ENCODE measurements around the gene SGMS1.
"Not testable (repeated sequence)": the region's sequence is repeated elsewhere in the genome, so short reads cannot be mapped to it uniquely, and the experiment has no call there.

The SGMS1 gene

GRCh38 chr10:50582766-50583762, 40.7 kb downstream of the SGMS1 start:
- no peak for DNase-seq (ENCODE audit: low read depth in 2 of 2, low spot score in 1 of 2)

DNA sequence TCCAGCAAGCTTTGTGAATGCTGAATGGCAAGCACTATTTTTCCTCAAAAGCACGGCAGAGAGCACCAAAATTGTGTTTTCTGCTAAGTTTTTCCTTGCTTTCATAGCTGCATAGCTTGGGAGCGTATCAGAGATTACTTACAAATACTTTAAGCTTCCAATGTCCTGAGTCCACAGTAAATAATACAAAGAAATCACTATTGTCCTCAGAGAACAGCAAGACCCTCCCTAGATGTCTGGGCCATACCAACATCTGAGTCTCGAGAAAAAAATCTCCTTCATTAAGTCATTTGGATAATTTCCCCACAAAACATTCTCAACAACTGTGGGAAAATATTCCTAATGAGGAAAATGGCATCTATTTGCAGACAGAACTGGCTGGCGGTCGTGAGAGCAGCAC, 41.7 kb downstream of the SGMS1 start:
- no peak for DNase-seq (ENCODE audit: low read depth in 2 of 2, low spot score in 1 of 2)

- no peak for DNase-seq (ENCODE audit: low read depth in 2 of 2, low spot score in 1 of 2)
Observed at GRCh38 chr10:50580262-50580891, 43.4 kb downstream of the SGMS1 start.

- no peak for DNase-seq (ENCODE audit: low read depth in 2 of 2, low spot score in 1 of 2)
Observed at GRCh38 chr10:50579491-50580261, 44.1 kb downstream of the SGMS1 start.

DNA sequence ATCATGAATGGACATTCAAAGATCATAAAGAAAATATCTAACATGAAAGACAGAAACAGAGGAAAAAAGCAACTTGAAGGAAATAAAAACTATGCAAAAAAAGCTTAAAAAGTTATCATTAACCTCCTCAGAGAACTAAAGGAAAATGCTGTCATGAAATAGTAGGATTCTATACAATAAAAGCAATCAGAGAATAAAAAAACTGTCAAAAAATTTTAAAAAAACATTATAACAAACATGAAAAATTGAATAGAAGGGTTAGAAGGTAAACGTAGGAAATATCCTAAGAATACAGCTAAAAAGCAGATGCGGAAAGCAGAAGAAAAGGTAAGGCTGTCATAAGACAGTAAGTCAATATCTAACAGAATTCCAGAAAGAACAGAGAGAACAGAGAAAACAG, 44.8 kb downstream of the SGMS1 start:
- no peak for DNase-seq (ENCODE audit: low read depth in 2 of 2, low spot score in 1 of 2)

GRCh38 chr10:50577681-50578350, 45.9 kb downstream of the SGMS1 start:
- DNase-seq (ENCODE audit: low read depth in 2 of 2, low spot score in 1 of 2), result no peak

DNA sequence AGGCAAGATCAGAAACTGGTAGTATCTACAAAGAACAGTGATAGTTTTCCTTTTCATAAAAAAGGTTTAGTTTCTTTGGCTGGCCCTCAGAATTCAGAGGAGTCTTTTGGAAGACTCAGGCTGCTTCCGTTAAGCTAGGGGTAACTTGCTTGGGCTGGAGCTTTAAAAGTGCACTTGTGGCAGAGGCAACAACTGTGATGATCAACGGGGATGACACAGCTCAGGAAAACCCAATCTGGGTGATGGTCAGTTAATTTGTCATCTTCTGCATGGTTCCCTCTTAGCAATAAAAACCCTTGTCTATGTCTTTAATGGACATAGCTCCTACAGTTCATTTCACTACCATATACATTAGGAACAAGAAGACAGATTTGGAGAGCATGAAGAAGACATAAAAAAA, 46.7 kb downstream of the SGMS1 start:
- DNase-seq (ENCODE audit: low read depth in 2 of 2, low spot score in 1 of 2), result no peak

DNA sequence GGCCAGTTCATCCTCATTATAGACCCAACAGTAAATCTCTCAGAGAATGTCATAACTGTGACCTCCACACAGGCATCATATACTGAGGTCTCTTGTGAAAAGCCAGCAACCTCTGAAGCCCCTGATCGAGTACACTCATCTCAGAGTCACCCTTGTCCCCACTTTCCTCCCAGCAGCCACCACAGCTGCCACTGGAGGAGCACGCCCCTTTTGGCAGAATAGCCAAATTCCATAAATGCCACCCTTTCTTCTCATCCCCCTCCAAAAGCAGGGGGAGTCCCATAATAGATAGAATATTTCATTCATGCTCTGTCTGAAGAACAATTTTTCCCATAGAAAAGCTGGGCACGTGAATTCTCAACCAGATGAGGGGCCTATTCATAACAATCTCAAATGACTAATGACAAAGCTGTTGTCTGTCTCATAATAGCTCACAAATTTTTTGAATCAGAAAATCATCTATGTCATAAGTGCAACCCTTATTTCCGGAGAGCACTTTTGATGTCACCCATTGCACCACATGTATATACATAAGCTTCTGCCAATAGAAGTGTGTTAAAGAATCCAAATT, 47.4 kb downstream of the SGMS1 start:
- no peak for DNase-seq (ENCODE audit: low read depth in 2 of 2, low spot score in 1 of 2)

DNA sequence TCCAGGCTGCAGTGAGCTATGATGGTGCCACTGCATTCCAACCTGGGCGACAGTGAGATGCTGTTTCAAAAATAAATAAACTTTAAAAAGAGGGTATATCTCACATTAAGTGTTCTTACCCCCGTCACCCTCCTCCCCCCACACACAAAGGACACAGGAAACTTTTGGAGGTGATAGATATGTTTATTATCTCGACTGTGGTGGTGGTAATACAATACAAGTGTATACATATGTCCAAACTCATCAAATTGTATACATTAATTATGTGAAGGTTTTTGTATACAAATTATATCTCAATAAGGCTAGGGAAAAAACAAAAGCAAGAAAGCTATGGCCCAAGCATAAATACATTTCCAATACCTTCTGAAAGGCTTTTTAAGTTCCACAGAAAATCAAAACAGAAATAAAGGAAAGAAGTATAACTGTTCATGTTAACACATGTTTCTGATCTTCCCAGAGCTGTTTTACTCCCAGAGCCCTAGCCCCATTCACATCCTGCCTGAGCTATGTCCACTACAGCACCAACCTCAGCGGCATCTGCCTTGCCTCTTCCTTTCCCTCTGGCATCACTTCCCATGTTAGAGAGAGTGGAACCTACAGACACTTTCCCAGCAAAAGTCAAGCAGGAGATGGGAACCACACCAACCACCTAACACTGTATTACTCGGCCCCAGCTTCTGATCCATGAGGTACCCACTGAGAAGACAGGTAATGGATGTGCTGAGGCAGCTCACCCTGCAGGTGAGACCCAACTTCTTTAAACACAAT, 48.1 kb downstream of the SGMS1 start:
- DNase-seq (ENCODE audit: low read depth in 2 of 2, low spot score in 1 of 2), result no peak

- DNase-seq (ENCODE audit: low read depth in 2 of 2, low spot score in 1 of 2), result no peak
Observed at GRCh38 chr10:50574931-50575330, 48.8 kb downstream of the SGMS1 start.

- DNase-seq (ENCODE audit: low read depth in 2 of 2, low spot score in 1 of 2), result no peak
Observed at GRCh38 chr10:50574305-50574704, 49.5 kb downstream of the SGMS1 start.

- DNase-seq (ENCODE audit: low read depth in 2 of 2, low spot score in 1 of 2), result no peak
Observed at GRCh38 chr10:50572017-50572491, 51.7 kb downstream of the SGMS1 start.

DNA sequence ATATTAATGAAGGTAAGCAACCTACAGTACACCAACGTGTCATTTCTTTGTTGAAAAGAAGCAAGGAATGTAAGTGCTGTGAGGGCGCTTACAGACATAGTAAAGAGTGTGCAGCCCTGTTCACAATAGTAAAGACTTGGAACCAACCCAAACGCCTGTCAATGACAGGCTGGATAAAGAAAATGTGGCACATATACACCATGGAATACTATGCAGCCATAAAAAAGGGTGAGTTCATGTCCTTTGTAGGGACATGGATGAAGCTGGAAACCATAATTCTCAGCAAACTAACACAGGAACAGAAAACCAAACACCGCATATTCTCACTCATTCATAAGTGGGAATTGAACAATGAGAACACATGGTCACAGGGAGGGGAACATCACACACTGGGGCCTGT, 55.0 kb downstream of the SGMS1 start:
- DNase-seq (ENCODE audit: low read depth in 2 of 2, low spot score in 1 of 2), result not testable (repeated sequence)

- DNase-seq (ENCODE audit: low read depth in 2 of 2, low spot score in 1 of 2), result no peak
Observed at GRCh38 chr10:50567384-50567783, 56.4 kb downstream of the SGMS1 start.

GRCh38 chr10:50566150-50566549, 57.6 kb downstream of the SGMS1 start:
- no peak for DNase-seq (ENCODE audit: low read depth in 2 of 2, low spot score in 1 of 2)

- no peak for DNase-seq (ENCODE audit: low read depth in 2 of 2, low spot score in 1 of 2)
Observed at GRCh38 chr10:50565301-50566083, 58.3 kb downstream of the SGMS1 start.

GRCh38 chr10:50563906-50564305, 59.9 kb downstream of the SGMS1 start:
- DNase-seq (ENCODE audit: low read depth in 2 of 2, low spot score in 1 of 2), result no peak

GRCh38 chr10:50561816-50562215, 61.9 kb downstream of the SGMS1 start:
- no peak for DNase-seq (ENCODE audit: low read depth in 2 of 2, low spot score in 1 of 2)

GRCh38 chr10:50561266-50561665, 62.5 kb downstream of the SGMS1 start:
- DNase-seq (ENCODE audit: low read depth in 2 of 2, low spot score in 1 of 2), result no peak
